HepG2 (cell line): ENCODE results near the gene RNF208. TPM values are rescaled to one million over a fixed set of nuclear protein-coding genes. Genes with fewer than 3 reads are reported as not detected.

Source experiments
- ATAC-seq: fragments of 200-7000 bp; cut with Tn5 transposase; 3 replicates; pipeline ENCODE4 v1.9.1; 2020; ENCODE audit warnings: mild to moderate bottlenecking, moderate library complexity
- BruUV-seq: library from RNA; stranded (reverse); fragments of 400-500 nt; replicated peaks from 2 replicates; lab custom pipeline; 2021; lab: Mats Ljungman, UMichigan
- CTCF ChIA-PET: fragments of 300-600 bp; formaldehyde crosslinking; extraction: SDS; loops from one replicate; lab custom pipeline; 2021; ENCODE audit warnings: low total read pairs, inconsistent platforms, low intra/inter-chr PET ratio; lab: Yijun Ruan, JAX
- POLR2A ChIA-PET: fragments of 350-600 bp; sonication (Branson Sonifier 250); formaldehyde crosslinking; loops from one replicate; lab custom pipeline; 2020; ENCODE audit warnings: antibody characterized with exemption, inconsistent platforms; lab: Yijun Ruan, JAX
- DNase-seq: peaks from one replicate; pipeline ENCODE4 v3.0.0-alpha.2; 2015; ENCODE audit warnings: low spot score
- FAIRE-seq: peaks from 3 replicates; lab custom pipeline; 2011; peaks lifted over from hg19 to GRCh38; lab: Jason Lieb, UNC
- H2AFZ ChIP-seq: one replicate; pipeline ENCODE4 v1.6.1; 2011; ENCODE audit warnings: low read length, inconsistent platforms
- H3K27ac ChIP-seq: fragments of 300-600 bp; 3 replicates; pipeline ENCODE4 v1.8.0; 2011; ENCODE audit warnings: mixed run types, mild to moderate bottlenecking, mixed read lengths, low read length, inconsistent platforms; ENCODE audit not compliant: insufficient read depth; ENCODE audit errors: extremely low read length
- H3K27me3 ChIP-seq, 2 experiments: fragments of 200-600 bp in 1 of 2; 2 replicates in 1 of 2; 3 replicates in 1 of 2; pipeline versions ENCODE4 v1.6.0 to v1.8.0; 2011; ENCODE audit warnings: low read length in 2 of 2, mild to moderate bottlenecking in 2 of 2, moderate library complexity in 2 of 2, inconsistent platforms in 1 of 2; ENCODE audit not compliant: insufficient read depth in 2 of 2, control insufficient read depth in 1 of 2
- H3K36me3 ChIP-seq, 2 experiments: fragments of 200-600 bp in 1 of 2; replicated peaks in 1 of 2; 2 replicates in 1 of 2; 3 replicates in 1 of 2; pipeline versions ENCODE4 v1.5.1 to v1.8.0; 2011; ENCODE audit warnings: low read length in 2 of 2, inconsistent platforms in 1 of 2; ENCODE audit not compliant: insufficient read depth in 2 of 2, control insufficient read depth in 1 of 2
- H3K4me1 ChIP-seq: 2 replicates; pipeline ENCODE4 v1.5.1; 2012; ENCODE audit warnings: low read length, inconsistent platforms; ENCODE audit not compliant: insufficient read depth
- H3K4me2 ChIP-seq: 2 replicates; pipeline ENCODE4 v1.6.0; 2011; ENCODE audit warnings: low read depth, low read length, inconsistent platforms
- H3K4me3 ChIP-seq, 3 experiments: fragments of 200-600 bp in 1 of 3; sonication (generic), shearing (Covaris generic) in 1 of 3; replicated peaks in 1 of 3; 2 replicates each; pipeline ENCODE4 v1.5.1; 2011 to 2016; ENCODE audit warnings: low read length in 3 of 3, inconsistent platforms in 2 of 3, low read depth in 2 of 3, mild to moderate bottlenecking in 2 of 3, control low read depth in 1 of 3, mixed read lengths in 1 of 3; ENCODE audit not compliant: insufficient read depth in 1 of 3
- H3K79me2 ChIP-seq: one replicate; pipeline ENCODE4 v1.6.1; 2011; ENCODE audit warnings: low read length, inconsistent platforms; ENCODE audit not compliant: insufficient read depth
- H3K9ac ChIP-seq: 2 replicates; pipeline ENCODE4 v1.6.0; 2011; ENCODE audit warnings: mild to moderate bottlenecking, low read depth, low read length, inconsistent platforms; ENCODE audit not compliant: insufficient read depth
- H3K9me3 ChIP-seq: 2 replicates; pipeline ENCODE4 v1.5.1; 2012; ENCODE audit warnings: mild to moderate bottlenecking, low read length
- H4K20me1 ChIP-seq: 2 replicates; pipeline ENCODE4 v1.6.0; 2011; ENCODE audit warnings: inconsistent platforms, mild to moderate bottlenecking, low read length, moderate library complexity; ENCODE audit not compliant: insufficient read depth
- AGO2 ChIP-seq: fragments of 200-400 bp; formaldehyde crosslinking; optimal IDR thresholded peaks from 2 replicates; pipeline ENCODE3; 2017; ENCODE audit warnings: mild to moderate bottlenecking, low read depth, low read length, moderate library complexity
- CBX2 ChIP-seq, 2 experiments: fragments of 200-600 bp in 1 of 2; sonication (generic); formaldehyde crosslinking in 1 of 2; IDR thresholded peaks; 2 replicates each; pipeline versions ENCODE4 v1.7.0 to v1.8.1; 2018 to 2022; ENCODE audit warnings: low read depth in 2 of 2, low read length in 1 of 2, mild to moderate bottlenecking in 1 of 2, missing genetic modification reagents in 1 of 2
- GZF1 ChIP-seq: sonication (generic); formaldehyde crosslinking; IDR thresholded peaks from 2 replicates; pipeline ENCODE4 v1.5.1; 2020; ENCODE audit warnings: mild to moderate bottlenecking, missing genetic modification reagents
- HCFC1 ChIP-seq: fragments of 150-350 bp; IDR thresholded peaks from 2 replicates; pipeline ENCODE4 v1.6.1; 2014; ENCODE audit warnings: low read depth, low read length
- ZNF34 ChIP-seq: sonication (generic); formaldehyde crosslinking; IDR thresholded peaks from 2 replicates; pipeline ENCODE4 v1.4.0; 2020; ENCODE audit warnings: mild to moderate bottlenecking, missing genetic modification reagents, borderline replicate concordance
- ZNF383 ChIP-seq: sonication (generic); formaldehyde crosslinking; IDR thresholded peaks from 2 replicates; pipeline ENCODE4 v1.4.0; 2020; ENCODE audit warnings: missing genetic modification reagents, mild to moderate bottlenecking, borderline replicate concordance
- ZNF496 ChIP-seq: sonication (generic); formaldehyde crosslinking; IDR thresholded peaks from 2 replicates; pipeline ENCODE4 v1.8.1; 2023; ENCODE audit warnings: mild to moderate bottlenecking, moderate library complexity, missing genetic modification reagents; ENCODE audit not compliant: insufficient replicate concordance
- WGBS: methylation state at CpG from one replicate; pipeline ENCODE4 v1.1.6; 2017; ENCODE audit warnings: low lambda C conversion rate; 5-methylcytosine and 5-hydroxymethylcytosine counted together
- in situ Hi-C: cut with HindIII; loops from 2 replicates; pipeline ENCODE4 v1.10.0; 2017; ENCODE audit warnings: low pct_unique_long_range_greater_than_20kb; ENCODE audit not compliant: extremely low pct_ligation_motif_present
- intact Hi-C: fragments of 100-400 bp; cut with micrococcal nuclease; formaldehyde crosslinking; loops from one replicate; pipeline ENCODE4 v1.10.0; 2022; ENCODE audit not compliant: unreplicated experiment
- polyA plus RNA-seq, 8 experiments: library from polyadenylated mRNA; depleted of rRNA in 3 of 8; stranded (reverse) in 7 of 8; unstranded in 1 of 8; fragments of >200 nt; fragmentation: Illumina TruSeq in 4 of 8; extraction: Trizol in 4 of 8; gene quantifications; 2 replicates each; pipeline versions ENCODE4 v1.2.1 to v1.2.3, GENCODE V29; 2011 to 2016; ENCODE audit warnings: low read depth in 4 of 8, missing spikeins in 1 of 8, mixed read lengths in 1 of 8; ENCODE audit not compliant: insufficient read depth in 1 of 8
- total RNA-seq, 5 experiments: library from RNA; depleted of rRNA; stranded (reverse); fragments of >200 nt; fragmentation: Illumina TruSeq; extraction: Trizol; gene quantifications; 2 replicates each; pipeline ENCODE4 v1.2.3, GENCODE V29; 2016; ENCODE audit warnings: low read depth in 1 of 5
- TF ChIP-seq, protein P1 (sequence below): IDR thresholded peaks from 2 replicates; pipeline ENCODE4 v1.6.1; 2016; ENCODE audit warnings: mild to moderate bottlenecking
- TF ChIP-seq, protein P2 (sequence below): sonication (generic); formaldehyde crosslinking; IDR thresholded peaks from 2 replicates; pipeline ENCODE4 v1.4.0; 2020; ENCODE audit warnings: missing genetic modification reagents

The RNF208 gene
- total and polyA plus RNA-seq, 2 of the 13 experiments (the other 11 are each of a cell fraction or from before 2014, with no cell fraction given), result 1.6 to 2.1 TPM

DNA sequence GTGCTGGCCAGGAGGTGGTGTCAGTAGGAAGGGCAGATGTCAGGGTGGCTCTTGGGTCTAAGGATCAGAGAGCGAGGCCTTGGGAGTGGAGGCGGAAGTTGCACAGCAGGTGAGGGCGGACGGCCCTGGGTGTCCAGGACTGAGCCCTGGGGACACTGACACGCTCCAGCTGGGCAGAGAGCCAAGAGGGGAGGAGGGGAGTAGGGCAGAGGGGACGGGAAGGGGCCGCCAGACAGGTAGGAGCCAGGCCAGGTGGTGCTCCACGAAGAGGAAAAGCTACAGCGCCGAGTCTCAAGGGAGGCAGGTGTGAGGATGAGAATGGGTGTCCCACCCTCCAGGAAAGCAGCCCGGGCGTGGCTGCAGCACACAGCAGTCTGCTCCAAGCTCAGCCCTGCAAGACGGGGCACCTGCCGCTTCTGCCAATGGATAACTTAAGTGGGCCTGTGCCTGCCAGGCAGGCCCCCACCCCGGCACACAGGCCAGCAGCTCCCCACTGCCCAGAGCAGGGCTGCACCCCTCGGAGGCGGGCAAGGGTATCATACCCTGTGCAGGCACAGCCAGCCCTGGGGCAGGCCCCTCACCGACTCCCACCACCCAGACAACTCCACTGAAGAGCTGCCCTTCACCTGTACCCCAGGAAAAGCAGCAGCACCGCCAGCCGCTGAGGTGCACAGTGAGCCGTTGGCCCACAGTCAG, 26.4 kb downstream of the RNF208 start (continued):
- TF ChIP-seq, protein P1, sequence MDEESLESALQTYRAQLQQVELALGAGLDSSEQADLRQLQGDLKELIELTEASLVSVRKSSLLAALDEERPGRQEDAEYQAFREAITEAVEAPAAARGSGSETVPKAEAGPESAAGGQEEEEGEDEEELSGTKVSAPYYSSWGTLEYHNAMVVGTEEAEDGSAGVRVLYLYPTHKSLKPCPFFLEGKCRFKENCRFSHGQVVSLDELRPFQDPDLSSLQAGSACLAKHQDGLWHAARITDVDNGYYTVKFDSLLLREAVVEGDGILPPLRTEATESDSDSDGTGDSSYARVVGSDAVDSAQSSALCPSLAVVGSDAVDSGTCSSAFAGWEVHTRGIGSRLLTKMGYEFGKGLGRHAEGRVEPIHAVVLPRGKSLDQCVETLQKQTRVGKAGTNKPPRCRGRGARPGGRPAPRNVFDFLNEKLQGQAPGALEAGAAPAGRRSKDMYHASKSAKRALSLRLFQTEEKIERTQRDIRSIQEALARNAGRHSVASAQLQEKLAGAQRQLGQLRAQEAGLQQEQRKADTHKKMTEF (CRISPR knock-in tag), result no peak
- TF ChIP-seq ZNF496 (CRISPR knock-in tag), result no peak
- TF ChIP-seq HCFC1, result no peak
- TF ChIP-seq, protein P2, sequence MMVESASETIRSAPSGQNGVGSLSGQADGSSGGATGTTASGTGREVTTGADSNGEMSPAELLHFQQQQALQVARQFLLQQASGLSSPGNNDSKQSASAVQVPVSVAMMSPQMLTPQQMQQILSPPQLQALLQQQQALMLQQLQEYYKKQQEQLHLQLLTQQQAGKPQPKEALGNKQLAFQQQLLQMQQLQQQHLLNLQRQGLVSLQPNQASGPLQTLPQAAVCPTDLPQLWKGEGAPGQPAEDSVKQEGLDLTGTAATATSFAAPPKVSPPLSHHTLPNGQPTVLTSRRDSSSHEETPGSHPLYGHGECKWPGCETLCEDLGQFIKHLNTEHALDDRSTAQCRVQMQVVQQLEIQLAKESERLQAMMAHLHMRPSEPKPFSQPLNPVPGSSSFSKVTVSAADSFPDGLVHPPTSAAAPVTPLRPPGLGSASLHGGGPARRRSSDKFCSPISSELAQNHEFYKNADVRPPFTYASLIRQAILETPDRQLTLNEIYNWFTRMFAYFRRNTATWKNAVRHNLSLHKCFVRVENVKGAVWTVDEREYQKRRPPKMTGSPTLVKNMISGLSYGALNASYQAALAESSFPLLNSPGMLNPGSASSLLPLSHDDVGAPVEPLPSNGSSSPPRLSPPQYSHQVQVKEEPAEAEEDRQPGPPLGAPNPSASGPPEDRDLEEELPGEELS (CRISPR knock-in tag), result no peak
- TF ChIP-seq CBX2 (IDR thresholded peaks at IDR 0.05; ENCODE audit: low read depth, low read length), result no peak
- no peak for TF ChIP-seq CBX2 (CRISPR knock-in tag; IDR thresholded peaks at IDR 0.05; ENCODE audit: low read depth)
- no peak for TF ChIP-seq ZNF34 (CRISPR knock-in tag)
- TF ChIP-seq, all 625 proteins: peak for 31

DNA sequence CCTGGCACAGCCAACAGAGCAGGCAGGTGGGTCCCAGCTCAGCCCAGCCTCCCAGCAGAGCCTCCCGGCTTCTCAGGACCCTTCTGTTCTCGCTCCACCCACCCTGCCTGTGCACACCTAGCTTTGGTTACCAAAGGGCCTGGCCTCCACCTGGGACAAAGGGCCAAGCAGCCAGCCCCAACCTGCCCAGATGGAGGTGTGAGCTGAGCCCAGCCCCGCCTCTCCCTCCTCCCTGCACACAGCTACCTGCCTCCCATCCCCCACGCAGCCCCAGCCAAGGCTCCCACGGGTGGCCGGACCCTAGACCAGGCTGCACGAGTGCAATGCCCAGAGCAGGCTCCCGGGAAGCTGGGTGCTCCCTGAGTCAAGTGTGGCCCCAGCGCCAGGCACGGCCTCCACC, 27.1 kb downstream of the RNF208 start:
- intact Hi-C loops, result no loop called here
- peaks cover 48% of the 10 kb centered on the region for H3K79me2 ChIP-seq
- FAIRE-seq, result no peak
- H3K4me2 ChIP-seq, result peak overlapping the region; percentile 90; the same call in 1 of the 2 replicates
- 58% methylated on average over 6 of the region's 10 CpGs for WGBS
- H3K36me3 ChIP-seq, result peaks cover 8 to 14% of the 10 kb centered on the region in 2 experiments; a peak in 3 of 5 replicates
- no peak for ATAC-seq
- peaks cover 52% of the 10 kb centered on the region for H3K4me1 ChIP-seq
- no peaks in the 10 kb centered on the region; the same call in 1 of the 2 replicates for H4K20me1 ChIP-seq
- no peak overlapping the region for H2AFZ ChIP-seq
- no peaks in the 10 kb centered on the region for H3K27me3 ChIP-seq
- ChIA-PET POLR2A (interaction anchor here (1.0 to 1.4 kb wide), 2 partner anchors 42 to 65 kb away, joined by 3 read pairs; no protein-coding TSS in a partner anchor), CTCF (no interaction called here)
- H3K9ac ChIP-seq, result peak overlapping the region; percentile 3; the same call in 1 of the 2 replicates
- H3K9me3 ChIP-seq, result no peaks in the 10 kb centered on the region
- peak overlapping the region in 1 of 3 experiments; percentile 57; a peak in 2 of 6 replicates for H3K4me3 ChIP-seq
- no peak for DNase-seq
- H3K27ac ChIP-seq, result no peak overlapping the region
- in situ Hi-C loops, result no loop called here
- BruUV-seq, result no TSS peak
- TF ChIP-seq AGO2 (peak; percentile 16), GZF1 (CRISPR knock-in tag) (no peak), ZNF383 (CRISPR knock-in tag) (no peak)
